Adrenal gland (tissue), 5 donors: ENCODE data around the gene ZNF638.

Experiments
- POLR2A ChIP-seq, 2 donors: fragments of 450-650 bp; IDR thresholded peaks; one replicate each; pipeline ENCODE4 v1.6.1; 2017; ENCODE audit warnings: antibody characterized with exemption in 2 of 2, mild to moderate bottlenecking in 2 of 2, moderate library complexity in 1 of 2
- TF ChIP-seq, protein P1 (sequence below), 6 experiments: fragments of 450-650 bp in 4 of 6; fragments of 200-600 bp in 2 of 6; sonication (generic) in 1 of 6; IDR thresholded peaks; 1 replicate in 5 of 6; 2 replicates in 1 of 6; pipeline versions ENCODE4 v1.5.1 to v1.8.0; 2016 to 2021; ENCODE audit warnings: antibody characterized with exemption in 6 of 6, mild to moderate bottlenecking in 2 of 6, moderate library complexity in 1 of 6
- donor health status: DM: no; HTN: no; CAD: no.

DNA sequence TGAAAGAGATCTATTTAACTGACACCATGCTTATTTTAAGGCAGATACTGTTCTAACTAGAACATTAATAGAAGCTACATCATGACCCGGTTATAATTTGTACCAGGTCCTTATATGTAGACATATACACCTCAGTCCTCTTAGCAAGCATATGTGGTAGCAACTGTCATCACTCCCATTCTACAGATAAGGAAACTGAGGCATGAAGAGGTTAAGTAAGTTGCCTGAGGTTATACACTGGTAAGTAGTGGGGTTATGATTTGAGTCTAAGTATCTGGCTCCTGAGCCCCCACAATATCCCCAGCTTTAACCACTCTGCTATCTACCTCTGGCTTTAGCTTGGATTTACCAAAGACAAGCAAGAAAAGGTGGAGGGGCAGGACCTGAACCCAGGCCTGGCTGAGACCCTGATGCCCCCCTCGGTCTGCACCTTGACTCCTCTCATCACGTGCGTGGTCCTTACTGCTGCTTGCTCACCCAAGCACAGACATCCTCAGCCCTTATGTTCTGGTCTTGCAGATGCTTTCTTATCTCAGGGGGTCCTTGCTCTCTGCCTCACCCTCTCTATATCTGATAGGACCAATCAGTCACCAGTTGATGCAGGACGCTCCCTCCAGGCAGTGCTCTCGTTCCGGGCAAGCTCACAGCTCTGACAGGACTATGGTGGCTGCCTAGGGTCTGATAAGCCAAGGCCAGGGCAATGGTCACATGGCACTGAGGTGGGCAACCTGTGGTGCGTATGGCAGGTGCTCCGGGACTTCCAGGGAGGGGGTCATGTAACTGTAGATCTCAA, 125.7 kb downstream of the ZNF638 start:
- TF ChIP-seq, protein P1, sequence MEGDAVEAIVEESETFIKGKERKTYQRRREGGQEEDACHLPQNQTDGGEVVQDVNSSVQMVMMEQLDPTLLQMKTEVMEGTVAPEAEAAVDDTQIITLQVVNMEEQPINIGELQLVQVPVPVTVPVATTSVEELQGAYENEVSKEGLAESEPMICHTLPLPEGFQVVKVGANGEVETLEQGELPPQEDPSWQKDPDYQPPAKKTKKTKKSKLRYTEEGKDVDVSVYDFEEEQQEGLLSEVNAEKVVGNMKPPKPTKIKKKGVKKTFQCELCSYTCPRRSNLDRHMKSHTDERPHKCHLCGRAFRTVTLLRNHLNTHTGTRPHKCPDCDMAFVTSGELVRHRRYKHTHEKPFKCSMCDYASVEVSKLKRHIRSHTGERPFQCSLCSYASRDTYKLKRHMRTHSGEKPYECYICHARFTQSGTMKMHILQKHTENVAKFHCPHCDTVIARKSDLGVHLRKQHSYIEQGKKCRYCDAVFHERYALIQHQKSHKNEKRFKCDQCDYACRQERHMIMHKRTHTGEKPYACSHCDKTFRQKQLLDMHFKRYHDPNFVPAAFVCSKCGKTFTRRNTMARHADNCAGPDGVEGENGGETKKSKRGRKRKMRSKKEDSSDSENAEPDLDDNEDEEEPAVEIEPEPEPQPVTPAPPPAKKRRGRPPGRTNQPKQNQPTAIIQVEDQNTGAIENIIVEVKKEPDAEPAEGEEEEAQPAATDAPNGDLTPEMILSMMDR (IDR thresholded peaks at IDR 0.05): no peak
- no peak for TF ChIP-seq POLR2A (IDR thresholded peaks at IDR 0.05)
